Activated CD4-positive, alpha-beta memory T cell treated with anti-CD3 and anti-CD28 coated beads for 36 hours (primary cell): Measurements from ENCODE around the gene A1CF. TPM values are rescaled to one million over a fixed set of nuclear protein-coding genes. Genes with fewer than 3 reads are reported as not detected.
"Not testable (repeated sequence)": the region's sequence is repeated elsewhere in the genome, so short reads cannot be mapped to it uniquely, and the experiment has no call there.

Experiments
- CTCF ChIA-PET: fragments of 350-600 bp; sonication (Branson Sonifier 250); formaldehyde crosslinking; loops from one replicate; lab custom pipeline; 2021; ENCODE audit warnings: antibody characterized with exemption, inconsistent platforms; lab: Charles Lee
- POLR2A ChIA-PET: fragments of 350-600 bp; sonication (Branson Sonifier 250); formaldehyde crosslinking; loops from one replicate; lab custom pipeline; 2021; ENCODE audit warnings: antibody characterized with exemption; lab: Charles Lee
- DNase-seq: peaks from one replicate; pipeline ENCODE4 v3.0.0-alpha.2; 2020
- H3K27ac Mint-ChIP-seq: one replicate; pipeline ENCODE4 v1.8.0; 2021; ENCODE audit warnings: mixed read lengths
- H3K27me3 Mint-ChIP-seq: one replicate; pipeline ENCODE4 v1.8.0; 2021; ENCODE audit warnings: mixed read lengths
- H3K36me3 Mint-ChIP-seq: one replicate; pipeline ENCODE4 v1.8.0; 2021; ENCODE audit warnings: mixed read lengths
- H3K4me1 Mint-ChIP-seq: one replicate; pipeline ENCODE4 v1.8.0; 2021; ENCODE audit warnings: low read depth, mixed read lengths
- H3K4me3 Mint-ChIP-seq: one replicate; pipeline ENCODE4 v1.8.0; 2021; ENCODE audit warnings: mild to moderate bottlenecking, mixed read lengths
- H3K9me3 Mint-ChIP-seq: one replicate; pipeline ENCODE4 v1.8.0; 2021; ENCODE audit warnings: mixed read lengths
- intact Hi-C: fragments of 100-400 bp; cut with micrococcal nuclease; formaldehyde crosslinking; loops from one replicate; pipeline ENCODE4 v1.15.1; 2023
- total RNA-seq, 2 experiments: library from RNA; stranded (reverse); gene quantifications; one replicate each; pipeline ENCODE4 v1.2.3, GENCODE V29; 2021

A1CF gene
- not detected for total RNA-seq

DNA sequence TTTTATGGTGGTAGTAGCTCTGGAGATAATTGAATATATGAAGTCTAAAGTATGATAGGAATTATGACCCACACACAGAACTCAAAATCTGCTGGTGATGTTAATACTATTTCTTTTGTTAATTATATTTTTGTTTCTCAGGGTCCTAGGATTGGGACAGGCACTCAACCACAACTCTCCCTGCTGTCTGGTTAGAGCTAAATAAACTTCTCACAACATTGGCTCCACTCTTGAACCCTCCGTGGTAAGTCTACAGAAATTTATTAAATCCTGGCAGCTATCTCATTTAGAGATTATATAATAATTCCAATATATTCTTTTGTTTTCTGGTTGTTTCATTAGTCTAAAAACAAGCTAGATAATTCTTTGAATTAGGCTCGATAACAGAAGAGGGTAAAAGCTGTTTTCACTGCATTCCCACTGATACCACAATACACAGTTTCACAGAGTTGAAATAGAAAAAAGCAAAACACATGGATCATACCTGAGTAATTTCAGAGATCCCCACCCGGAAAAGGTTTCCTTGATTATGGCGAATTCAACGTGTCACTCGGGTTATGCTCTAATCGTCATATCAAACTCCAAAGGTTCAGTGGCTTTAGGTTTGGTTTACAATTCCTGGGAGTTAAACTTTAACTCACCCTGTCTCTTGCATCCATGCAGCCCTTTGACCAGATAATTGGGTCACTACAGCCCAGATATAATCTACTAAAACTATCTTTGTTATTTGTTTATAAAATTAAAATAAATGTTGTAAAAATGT lies at the start of gene A1CF:
TSS of gene A1CF (minus strand) at position 531 of the 763 bp plus-strand sequence. CDS start 25,687 bp downstream, outside the sequence.
- ChIA-PET POLR2A (no interaction called here), CTCF (no interaction called here)
- no peaks in the 10 kb centered on the region for H3K4me1 Mint-ChIP-seq
- H3K27ac Mint-ChIP-seq, result no peak within 1 kb of the TSS
- H3K4me3 Mint-ChIP-seq, result no peak within 1 kb of the TSS
- H3K9me3 Mint-ChIP-seq, result no peaks in the 10 kb centered on the region
- DNase-seq, result no peak
- intact Hi-C loops, result no loop called here
- H3K36me3 Mint-ChIP-seq, result no peaks in the 10 kb centered on the region
- peaks cover 7% of the 10 kb centered on the region for H3K27me3 Mint-ChIP-seq

DNA sequence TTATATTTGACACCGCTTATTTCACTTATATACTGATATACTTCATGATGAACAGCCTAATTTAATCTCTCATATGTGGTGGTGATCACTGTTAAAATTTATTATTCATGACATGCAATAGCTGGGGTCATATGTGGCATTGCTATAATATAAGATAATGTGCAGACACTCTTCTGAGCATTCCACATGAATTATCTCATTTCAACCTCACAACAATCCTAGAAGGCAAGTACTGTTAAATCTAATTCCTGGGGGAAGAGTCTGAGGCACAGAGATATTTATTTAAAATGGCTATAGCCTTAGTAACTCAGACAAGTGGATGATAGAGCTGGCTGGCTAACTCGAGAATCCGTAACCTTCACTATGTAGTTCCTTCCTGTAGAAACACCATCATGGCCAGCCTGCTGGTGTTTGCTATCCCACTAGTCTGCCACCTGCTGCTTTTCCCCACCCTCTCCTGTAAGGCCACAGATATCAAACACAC lies 46.6 kb upstream of the A1CF start:
- Mint-ChIP-seq H3K9me3 (no peaks in the 10 kb centered on the region), H3K27ac (no peak overlapping the region), H3K36me3 (no peaks in the 10 kb centered on the region), H3K4me1 (no peaks in the 10 kb centered on the region), H3K4me3 (no peak overlapping the region), H3K27me3 (peaks cover 4% of the 10 kb centered on the region)
- CTCF ChIA-PET, result no interaction called here
- intact Hi-C loops, result no loop called here
- POLR2A ChIA-PET, result no interaction called here
- DNase-seq, result no peak

- no peaks in the 10 kb centered on the region for H3K36me3 Mint-ChIP-seq
- intact Hi-C loops, result no loop called here
- DNase-seq, result no peak
- no peaks in the 10 kb centered on the region for H3K9me3 Mint-ChIP-seq
- no peak overlapping the region for H3K27ac Mint-ChIP-seq
- H3K4me1 Mint-ChIP-seq, result no peaks in the 10 kb centered on the region
- H3K4me3 Mint-ChIP-seq, result no peak overlapping the region
- ChIA-PET CTCF (no interaction called here), POLR2A (no interaction called here)
- peaks cover 3% of the 10 kb centered on the region for H3K27me3 Mint-ChIP-seq
These were observed 44.2 kb upstream of the A1CF start for GRCh38 chr10:50929670-50930069.

GRCh38 chr10:50928190-50928552 lies 42.7 kb upstream of the A1CF start:
- intact Hi-C loops, result no loop called here
- ChIA-PET CTCF (no interaction called here), POLR2A (no interaction called here)
- peaks cover 2% of the 10 kb centered on the region for H3K27me3 Mint-ChIP-seq
- no peak overlapping the region for H3K27ac Mint-ChIP-seq
- H3K36me3 Mint-ChIP-seq, result no peaks in the 10 kb centered on the region
- peaks cover 12% of the 10 kb centered on the region for H3K9me3 Mint-ChIP-seq
- no peaks in the 10 kb centered on the region for H3K4me1 Mint-ChIP-seq
- H3K4me3 Mint-ChIP-seq, result no peak overlapping the region
- no peak for DNase-seq

GRCh38 chr10:50927522-50928189 lies 42.2 kb upstream of the A1CF start:
- H3K36me3 Mint-ChIP-seq, result no peaks in the 10 kb centered on the region
- H3K27me3 Mint-ChIP-seq, result peaks cover 2% of the 10 kb centered on the region
- H3K4me3 Mint-ChIP-seq, result no peak overlapping the region
- no peak overlapping the region for H3K27ac Mint-ChIP-seq
- ChIA-PET POLR2A (no interaction called here), CTCF (no interaction called here)
- H3K4me1 Mint-ChIP-seq, result no peaks in the 10 kb centered on the region
- no peak for DNase-seq
- peaks cover 12% of the 10 kb centered on the region for H3K9me3 Mint-ChIP-seq
- intact Hi-C loops, result no loop called here

- H3K27me3 Mint-ChIP-seq, POLR2A ChIA-PET, CTCF ChIA-PET: not testable (repeated sequence)
These were observed 38.0 kb upstream of the A1CF start for GRCh38 chr10:50923471-50923870.

DNA sequence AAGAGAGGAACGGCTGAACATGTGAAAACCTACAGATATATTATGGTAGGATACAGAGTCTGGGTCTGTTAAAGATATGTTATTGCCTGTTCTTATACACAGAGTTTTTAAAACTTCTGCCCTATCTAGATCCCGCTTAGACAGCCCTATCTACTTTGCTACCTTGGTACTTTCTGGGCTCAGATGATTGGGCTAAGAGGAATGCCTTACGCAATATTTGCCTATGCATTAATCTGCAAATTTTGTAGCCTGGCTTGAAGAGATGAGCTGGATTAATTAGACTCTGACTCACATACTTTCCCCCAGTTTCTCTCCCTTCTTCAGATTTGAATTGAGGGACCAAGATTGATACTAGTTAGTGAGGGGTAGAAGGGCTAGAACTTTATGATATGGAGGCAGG lies 33.6 kb upstream of the A1CF start:
- Mint-ChIP-seq H3K4me3 (no peak overlapping the region), H3K36me3 (no peaks in the 10 kb centered on the region), H3K9me3 (peaks cover 12% of the 10 kb centered on the region), H3K27me3 (no peaks in the 10 kb centered on the region), H3K27ac (no peak overlapping the region), H3K4me1 (no peaks in the 10 kb centered on the region)
- ChIA-PET CTCF (no interaction called here), POLR2A (no interaction called here)
- DNase-seq, result no peak
- intact Hi-C loops, result no loop called here

More at GRCh38 chr10:50923471-50923870, 38.0 kb upstream of the A1CF start:
- H3K36me3 Mint-ChIP-seq, DNase-seq, H3K4me3 Mint-ChIP-seq, intact Hi-C loops, H3K27ac Mint-ChIP-seq, H3K4me1 Mint-ChIP-seq: not testable (repeated sequence)
- H3K9me3 Mint-ChIP-seq, result peaks cover 16% of the 10 kb centered on the region

DNA sequence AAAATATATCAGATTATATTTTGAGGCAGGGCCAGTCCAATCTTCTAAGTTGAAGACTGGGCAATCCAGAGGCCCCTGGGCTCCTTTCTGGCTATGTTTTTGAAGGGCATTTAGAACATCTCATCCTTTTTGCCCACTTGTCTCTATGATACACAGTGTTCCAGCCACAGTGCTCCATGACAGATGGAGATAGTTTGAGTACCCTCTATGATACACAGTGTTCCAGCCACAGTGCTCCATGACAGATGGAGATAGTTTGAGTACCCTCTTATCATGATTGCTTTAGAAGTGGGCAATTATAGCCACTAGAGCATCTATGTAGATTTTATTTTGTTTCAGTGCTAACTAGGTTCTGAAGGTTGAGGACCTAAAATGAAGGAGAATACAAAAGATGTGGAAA lies 33.1 kb upstream of the A1CF start:
- H3K27me3 Mint-ChIP-seq, result no peaks in the 10 kb centered on the region
- intact Hi-C loops, result no loop called here
- no peak overlapping the region for H3K4me3 Mint-ChIP-seq
- H3K36me3 Mint-ChIP-seq, result no peaks in the 10 kb centered on the region
- DNase-seq, result no peak
- ChIA-PET POLR2A (no interaction called here), CTCF (no interaction called here)
- peaks cover 7% of the 10 kb centered on the region for H3K9me3 Mint-ChIP-seq
- no peaks in the 10 kb centered on the region for H3K4me1 Mint-ChIP-seq
- H3K27ac Mint-ChIP-seq, result no peak overlapping the region

DNA sequence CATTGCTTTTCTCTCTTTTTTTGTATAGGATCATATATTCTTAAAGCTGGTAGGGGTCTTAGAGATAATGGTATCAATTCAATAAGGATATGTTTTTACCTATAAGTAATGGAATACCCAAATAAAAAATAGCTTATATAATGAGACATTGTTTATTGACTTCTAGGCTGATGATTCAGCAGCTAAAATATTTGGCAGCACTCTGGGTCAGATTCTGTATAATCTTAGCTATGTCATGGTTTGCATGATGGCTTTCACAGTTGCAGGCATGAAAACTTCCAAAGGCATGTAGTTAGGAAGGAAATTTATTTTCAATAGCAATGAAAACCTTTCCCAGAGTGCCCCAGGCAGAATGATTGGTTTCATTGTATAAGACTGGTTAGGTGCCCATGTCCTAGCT lies 32.1 kb upstream of the A1CF start:
- Mint-ChIP-seq H3K36me3 (no peaks in the 10 kb centered on the region), H3K4me3 (no peak overlapping the region), H3K9me3 (peaks cover 4% of the 10 kb centered on the region), H3K27ac (no peak overlapping the region), H3K4me1 (no peaks in the 10 kb centered on the region), H3K27me3 (no peaks in the 10 kb centered on the region)
- ChIA-PET CTCF (no interaction called here), POLR2A (no interaction called here)
- DNase-seq, result no peak
- intact Hi-C loops, result no loop called here

DNA sequence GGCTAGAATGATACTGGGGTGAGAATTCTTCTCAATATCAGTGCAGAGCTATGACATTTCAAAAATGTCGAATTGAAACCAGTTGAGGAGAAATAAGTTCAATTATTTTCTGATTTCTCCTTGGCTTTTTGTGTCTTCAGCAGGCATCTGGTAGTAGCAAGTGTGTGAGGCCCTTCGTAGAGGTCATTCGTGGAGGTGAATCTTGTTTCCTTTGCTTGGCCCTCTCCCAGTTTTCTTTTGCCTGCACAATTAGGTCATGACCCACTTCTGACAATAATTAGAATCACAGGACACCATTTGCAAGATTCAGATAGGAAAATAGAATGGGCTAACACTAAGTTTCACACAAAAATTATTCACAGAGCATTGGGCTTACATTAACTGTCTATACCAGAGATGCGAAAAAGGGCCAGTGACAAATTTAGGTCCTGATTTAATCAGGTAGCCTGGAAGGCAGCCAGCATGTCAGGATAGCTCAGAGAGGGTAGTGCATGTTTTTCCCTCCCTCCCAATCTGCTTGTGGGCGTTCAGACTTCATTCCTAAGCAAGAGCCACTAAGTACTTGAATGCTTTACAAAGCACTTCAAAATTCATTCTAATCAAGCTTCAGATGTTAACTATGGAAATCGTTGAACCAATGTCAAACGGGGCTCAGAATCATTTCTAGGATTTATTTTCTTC lies 24.0 kb upstream of the A1CF start:
- intact Hi-C loops, result no loop called here
- H3K4me1 Mint-ChIP-seq, result no peaks in the 10 kb centered on the region
- ChIA-PET CTCF (interaction anchor here (0.6 kb wide), 1 partner anchor 12 kb away, joined by 3 read pairs; no protein-coding TSS in a partner anchor), POLR2A (no interaction called here)
- no peak overlapping the region for H3K4me3 Mint-ChIP-seq
- no peaks in the 10 kb centered on the region for H3K27me3 Mint-ChIP-seq
- H3K27ac Mint-ChIP-seq, result no peak overlapping the region
- H3K36me3 Mint-ChIP-seq, result no peaks in the 10 kb centered on the region
- DNase-seq, result no peak
- H3K9me3 Mint-ChIP-seq, result no peaks in the 10 kb centered on the region

GRCh38 chr10:50908366-50908765 lies 22.9 kb upstream of the A1CF start:
- ChIA-PET CTCF (no interaction called here), POLR2A (no interaction called here)
- H3K27me3 Mint-ChIP-seq, result peaks cover 4% of the 10 kb centered on the region
- no peaks in the 10 kb centered on the region for H3K4me1 Mint-ChIP-seq
- no peaks in the 10 kb centered on the region for H3K36me3 Mint-ChIP-seq
- intact Hi-C loops, result no loop called here
- no peaks in the 10 kb centered on the region for H3K9me3 Mint-ChIP-seq
- DNase-seq, result no peak
- H3K4me3 Mint-ChIP-seq, result no peak overlapping the region
- no peak overlapping the region for H3K27ac Mint-ChIP-seq

GRCh38 chr10:50905797-50906196 lies 20.4 kb upstream of the A1CF start:
- DNase-seq, H3K27ac Mint-ChIP-seq, CTCF ChIA-PET: not testable (repeated sequence)

More at GRCh38 chr10:50905797-50906196, 20.4 kb upstream of the A1CF start:
- H3K27me3 Mint-ChIP-seq, H3K36me3 Mint-ChIP-seq, intact Hi-C loops, H3K4me3 Mint-ChIP-seq, H3K4me1 Mint-ChIP-seq, POLR2A ChIA-PET, H3K9me3 Mint-ChIP-seq: not testable (repeated sequence)
